Measurements from ENCODE around the gene SRL.

GRCh38 chr16:4249530-4250308 lies 7.8 kb upstream of the SRL start:
- no peak for TF ChIP-seq KDM4B (CRISPR knock-in tag; IDR thresholded peaks at IDR 0.05)
- no peak for TF ChIP-seq ZNF431 (CRISPR knock-in tag; IDR thresholded peaks at IDR 0.05; ENCODE audit: borderline replicate concordance, low read depth)
- TF ChIP-seq CBX1 (IDR thresholded peaks at IDR 0.05; ENCODE audit: low read depth) = no peak
- no peak for TF ChIP-seq ZNF589 (CRISPR knock-in tag; conservative IDR thresholded peaks at IDR 0.05)
- TF ChIP-seq ZNF512 (CRISPR knock-in tag; IDR thresholded peaks at IDR 0.05) = no peak
- TF ChIP-seq TAF1 (CRISPR knock-in tag; IDR thresholded peaks at IDR 0.05) = no peak
- TF ChIP-seq GABPA (IDR thresholded peaks at IDR 0.05; ENCODE audit: low read depth, low read length) = no peak
- no peak for TF ChIP-seq GABPA (CRISPR knock-in tag; IDR thresholded peaks at IDR 0.05; ENCODE audit: low read depth)
- TF ChIP-seq CTCF (CRISPR knock-in tag; IDR thresholded peaks at IDR 0.05) = no peak
- TF ChIP-seq BCL6 (CRISPR knock-in tag; IDR thresholded peaks at IDR 0.05) = no peak

Data from HepG2 (cell line).